ENCODE data around the gene CFAP57. TPM values are rescaled to one million over a fixed set of nuclear protein-coding genes. Genes with fewer than 3 reads are reported as not detected.

The CFAP57 gene
- total and polyA plus RNA-seq, 2 of the 8 experiments (the other 6 are each of a cell fraction or from before 2014, with no cell fraction given) = 0.20 to 0.80 TPM

GRCh38 chr1:43217747-43218146, 45.6 kb downstream of the CFAP57 start (continued):
- TF ChIP-seq CHD7 (IDR thresholded peaks at IDR 0.05; ENCODE audit: insufficient replicate concordance, low read length) (no peak), BCL11A (IDR thresholded peaks at IDR 0.05; ENCODE audit: low read depth in 2 of 2, low read length in 2 of 2) (no peak), SRF (IDR thresholded peaks at IDR 0.05; ENCODE audit: low read depth, low read length) (no peak), ASH2L (IDR thresholded peaks at IDR 0.05; ENCODE audit: low read length) (no peak), ZNF274 (IDR thresholded peaks at IDR 0.05; ENCODE audit: borderline replicate concordance, extremely low read depth, low read length) (no peak), NRF1 (IDR thresholded peaks at IDR 0.05; ENCODE audit: low read depth, low read length) (no peak), JUND (IDR thresholded peaks at IDR 0.05; ENCODE audit: low read length) (no peak), POU5F1 (IDR thresholded peaks at IDR 0.05; ENCODE audit: low read depth, low read length) (no peak)

All from H1 (cell line).